ENCODE results near the gene OIT3. TPM values are rescaled to one million over a fixed set of nuclear protein-coding genes. Genes with fewer than 3 reads are reported as not detected.

The OIT3 gene
- total and polyA plus RNA-seq, 2 of the 8 experiments (the other 6 are each of a cell fraction or from before 2014, with no cell fraction given) = not detected

DNA sequence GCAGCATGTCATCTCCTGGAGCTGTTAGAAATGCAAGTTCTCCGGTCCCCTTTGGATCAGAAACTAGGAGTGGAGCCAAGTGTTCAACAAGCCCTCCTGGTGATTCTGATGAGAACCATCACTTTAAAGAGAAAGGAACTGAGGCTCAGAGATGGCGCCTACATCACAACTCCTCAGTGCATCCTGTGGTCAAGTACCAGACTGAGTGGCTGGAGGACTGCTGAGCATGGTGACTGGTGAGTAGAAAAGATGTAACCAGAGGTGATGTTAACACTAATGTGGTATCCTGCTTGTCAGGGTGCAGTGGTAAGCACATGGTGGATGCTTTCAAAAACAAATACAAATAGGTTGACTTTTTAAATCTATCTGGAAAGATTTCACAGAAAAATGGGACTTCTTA lies 3.5 kb upstream of the OIT3 start:
- Histone ChIP-seq H3K23me2 (ENCODE audit: low read depth, low read length) (no peaks in the 10 kb centered on the region), H3K4ac (replicated peaks; ENCODE audit: insufficient read length, low read depth, low read length) (no peak overlapping the region), H3K4me1 (replicated peaks in 1 of 4; ENCODE audit: control insufficient read depth in 3 of 4, insufficient read depth in 4 of 4, low read length in 3 of 4) (peaks cover 3 to 18% (median 11%) of the 10 kb centered on the region in 4 experiments), H3K27ac (ENCODE audit: low read depth, low read length) (no peak overlapping the region), H3K4me3 (ENCODE audit: extremely low read depth in 1 of 4, insufficient read depth in 2 of 4, low read depth in 3 of 4, low read length in 4 of 4) (no peak overlapping the region), H3K9ac (replicated peaks in 1 of 4; ENCODE audit: extremely low read depth in 1 of 4, low read depth in 3 of 4, low read length in 3 of 4) (no peak overlapping the region), H3K27me3 (replicated peaks in 1 of 4; ENCODE audit: control insufficient read depth in 3 of 4, extremely low read depth in 1 of 4, insufficient read depth in 3 of 4, low read length in 3 of 4) (no peaks in the 10 kb centered on the region), H4K8ac (ENCODE audit: extremely low read depth, insufficient read depth, low read length) (no peak overlapping the region), H2BK15ac (ENCODE audit: low read length) (no peak overlapping the region), H3K9me3 (ENCODE audit: insufficient read depth in 2 of 2, low read depth in 1 of 2, low read length in 1 of 2) (no peaks in the 10 kb centered on the region), H4K5ac (ENCODE audit: insufficient read length, low read depth, low read length) (no peak overlapping the region), H3K79me1 (ENCODE audit: low read depth, low read length) (no peaks in the 10 kb centered on the region), H3K79me2 (ENCODE audit: control insufficient read depth in 1 of 2, insufficient read depth in 2 of 2, low read length in 2 of 2) (no peaks in the 10 kb centered on the region), H3K23ac (ENCODE audit: insufficient read length) (no peak overlapping the region), H3K56ac (replicated peaks; ENCODE audit: insufficient read length, low read depth, low read length) (no peak overlapping the region), H2BK5ac (ENCODE audit: low read depth, low read length) (no peak overlapping the region), H3K4me2 (ENCODE audit: insufficient read depth in 1 of 2, low read depth in 2 of 2, low read length in 2 of 2) (no peak overlapping the region), H2AFZ (ENCODE audit: low read length) (no peak overlapping the region), H3K36me3 (ENCODE audit: control insufficient read depth in 2 of 4, insufficient read depth in 4 of 4, low read length in 3 of 4) (peaks cover 0 to 14% (median 3%) of the 10 kb centered on the region in 4 experiments; a peak in 2 of 8 replicates), H2BK120ac (replicated peaks; ENCODE audit: low read depth, low read length) (no peak overlapping the region), H3K14ac (ENCODE audit: insufficient read length) (no peak overlapping the region), H2AK5ac (ENCODE audit: low read depth, low read length) (no peak overlapping the region), H2BK12ac (ENCODE audit: low read depth, low read length) (no peak overlapping the region), H4K20me1 (replicated peaks in 1 of 2; ENCODE audit: control insufficient read depth in 1 of 2, insufficient read depth in 2 of 2, low read length in 2 of 2) (no peaks in the 10 kb centered on the region), H3K18ac (ENCODE audit: extremely low read depth, low read length) (no peak overlapping the region), H4K91ac (replicated peaks; ENCODE audit: insufficient read length, low read length) (no peak overlapping the region), H2BK20ac (ENCODE audit: low read length) (no peak overlapping the region)
- WGBS, 2 experiments (ENCODE audit: extremely low coverage in 1 of 2, insufficient coverage in 1 of 2, insufficient read length in 1 of 2, insufficient replicate concordance in 2 of 2, low coverage in 1 of 2, low lambda C conversion rate in 2 of 2, missing lambda C conversion rate in 1 of 2) = 97% methylated on average over 2 of the region's 2 CpGs; no CpG with 5 or more reads in 1 of the 2 experiments
- POLR2A ChIA-PET (ENCODE audit: partially characterized antibody) = interaction anchor here (0.7 to 1.6 kb wide), 2 partner anchors 9 to 526 kb away, joined by 3 to 5 read pairs; no protein-coding TSS in a partner anchor
- FAIRE-seq = no peak
- DNase-seq (ENCODE audit: low read depth in 1 of 2, low spot score in 2 of 2) = no peak
- CTCF ChIA-PET (ENCODE audit: partially characterized antibody) = no interaction called here
- TF ChIP-seq TBP (IDR thresholded peaks at IDR 0.05; ENCODE audit: low read depth, low read length) = no peak
- TF ChIP-seq RXRA (IDR thresholded peaks at IDR 0.05; ENCODE audit: insufficient read depth, low read depth, low read length) = no peak
- no peak for TF ChIP-seq SIX5 (IDR thresholded peaks at IDR 0.05; ENCODE audit: low read depth, low read length)
- no peak for TF ChIP-seq CHD2 (IDR thresholded peaks at IDR 0.05; ENCODE audit: low read length)

Data from H1 (cell line).